ENCODE measurements around the gene TMEM79.

- TF ChIP-seq CTCF (optimal IDR thresholded peaks at IDR 0.05 in 1 of 3, IDR thresholded peaks at IDR 0.05 in 1 of 3, conservative IDR thresholded peaks at IDR 0.05 in 1 of 3; ENCODE audit: extremely low read depth in 1 of 3, insufficient read depth in 2 of 3, low read length in 3 of 3) (no peak), EZH2 (IDR thresholded peaks at IDR 0.05; ENCODE audit: low read length) (no peak)
Measured at GRCh38 chr1:156263288-156263655, 20.9 kb upstream of the TMEM79 start.

All from keratinocyte (primary cell).